ENCODE measurements around the gene SCAMP2. TPM values are rescaled to one million over a fixed set of nuclear protein-coding genes. Genes with fewer than 3 reads are reported as not detected.

The SCAMP2 gene
- total and polyA plus RNA-seq, 2 experiments from 2014 or later = 34.7 to 51.3 TPM

- TF ChIP-seq, protein P1, sequence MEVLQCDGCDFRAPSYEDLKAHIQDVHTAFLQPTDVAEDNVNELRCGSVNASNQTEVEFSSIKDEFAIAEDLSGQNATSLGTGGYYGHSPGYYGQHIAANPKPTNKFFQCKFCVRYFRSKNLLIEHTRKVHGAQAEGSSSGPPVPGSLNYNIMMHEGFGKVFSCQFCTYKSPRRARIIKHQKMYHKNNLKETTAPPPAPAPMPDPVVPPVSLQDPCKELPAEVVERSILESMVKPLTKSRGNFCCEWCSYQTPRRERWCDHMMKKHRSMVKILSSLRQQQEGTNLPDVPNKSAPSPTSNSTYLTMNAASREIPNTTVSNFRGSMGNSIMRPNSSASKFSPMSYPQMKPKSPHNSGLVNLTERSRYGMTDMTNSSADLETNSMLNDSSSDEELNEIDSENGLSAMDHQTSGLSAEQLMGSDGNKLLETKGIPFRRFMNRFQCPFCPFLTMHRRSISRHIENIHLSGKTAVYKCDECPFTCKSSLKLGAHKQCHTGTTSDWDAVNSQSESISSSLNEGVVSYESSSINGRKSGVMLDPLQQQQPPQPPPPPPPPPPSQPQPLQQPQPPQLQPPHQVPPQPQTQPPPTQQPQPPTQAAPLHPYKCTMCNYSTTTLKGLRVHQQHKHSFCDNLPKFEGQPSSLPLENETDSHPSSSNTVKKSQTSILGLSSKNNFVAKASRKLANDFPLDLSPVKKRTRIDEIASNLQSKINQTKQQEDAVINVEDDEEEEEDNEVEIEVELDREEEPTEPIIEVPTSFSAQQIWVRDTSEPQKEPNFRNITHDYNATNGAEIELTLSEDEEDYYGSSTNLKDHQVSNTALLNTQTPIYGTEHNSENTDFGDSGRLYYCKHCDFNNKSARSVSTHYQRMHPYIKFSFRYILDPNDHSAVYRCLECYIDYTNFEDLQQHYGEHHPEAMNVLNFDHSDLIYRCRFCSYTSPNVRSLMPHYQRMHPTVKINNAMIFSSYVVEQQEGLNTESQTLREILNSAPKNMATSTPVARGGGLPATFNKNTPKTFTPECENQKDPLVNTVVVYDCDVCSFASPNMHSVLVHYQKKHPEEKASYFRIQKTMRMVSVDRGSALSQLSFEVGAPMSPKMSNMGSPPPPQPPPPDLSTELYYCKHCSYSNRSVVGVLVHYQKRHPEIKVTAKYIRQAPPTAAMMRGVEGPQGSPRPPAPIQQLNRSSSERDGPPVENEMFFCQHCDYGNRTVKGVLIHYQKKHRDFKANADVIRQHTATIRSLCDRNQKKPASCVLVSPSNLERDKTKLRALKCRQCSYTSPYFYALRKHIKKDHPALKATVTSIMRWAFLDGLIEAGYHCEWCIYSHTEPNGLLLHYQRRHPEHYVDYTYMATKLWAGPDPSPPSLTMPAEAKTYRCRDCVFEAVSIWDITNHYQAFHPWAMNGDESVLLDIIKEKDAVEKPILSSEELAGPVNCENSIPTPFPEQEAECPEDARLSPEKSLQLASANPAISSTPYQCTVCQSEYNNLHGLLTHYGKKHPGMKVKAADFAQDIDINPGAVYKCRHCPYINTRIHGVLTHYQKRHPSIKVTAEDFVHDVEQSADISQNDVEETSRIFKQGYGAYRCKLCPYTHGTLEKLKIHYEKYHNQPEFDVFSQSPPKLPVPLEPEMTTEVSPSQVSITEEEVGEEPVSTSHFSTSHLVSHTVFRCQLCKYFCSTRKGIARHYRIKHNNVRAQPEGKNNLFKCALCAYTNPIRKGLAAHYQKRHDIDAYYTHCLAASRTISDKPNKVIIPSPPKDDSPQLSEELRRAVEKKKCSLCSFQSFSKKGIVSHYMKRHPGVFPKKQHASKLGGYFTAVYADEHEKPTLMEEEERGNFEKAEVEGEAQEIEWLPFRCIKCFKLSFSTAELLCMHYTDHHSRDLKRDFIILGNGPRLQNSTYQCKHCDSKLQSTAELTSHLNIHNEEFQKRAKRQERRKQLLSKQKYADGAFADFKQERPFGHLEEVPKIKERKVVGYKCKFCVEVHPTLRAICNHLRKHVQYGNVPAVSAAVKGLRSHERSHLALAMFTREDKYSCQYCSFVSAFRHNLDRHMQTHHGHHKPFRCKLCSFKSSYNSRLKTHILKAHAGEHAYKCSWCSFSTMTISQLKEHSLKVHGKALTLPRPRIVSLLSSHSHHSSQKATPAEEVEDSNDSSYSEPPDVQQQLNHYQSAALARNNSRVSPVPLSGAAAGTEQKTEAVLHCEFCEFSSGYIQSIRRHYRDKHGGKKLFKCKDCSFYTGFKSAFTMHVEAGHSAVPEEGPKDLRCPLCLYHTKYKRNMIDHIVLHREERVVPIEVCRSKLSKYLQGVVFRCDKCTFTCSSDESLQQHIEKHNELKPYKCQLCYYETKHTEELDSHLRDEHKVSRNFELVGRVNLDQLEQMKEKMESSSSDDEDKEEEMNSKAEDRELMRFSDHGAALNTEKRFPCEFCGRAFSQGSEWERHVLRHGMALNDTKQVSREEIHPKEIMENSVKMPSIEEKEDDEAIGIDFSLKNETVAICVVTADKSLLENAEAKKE (CRISPR knock-in tag; IDR thresholded peaks at IDR 0.05) = no peak
- TF ChIP-seq EZH2phosphoT487 (IDR thresholded peaks at IDR 0.05; ENCODE audit: unreplicated experiment) = no peak
- no peak for TF ChIP-seq JUNB (IDR thresholded peaks at IDR 0.05; ENCODE audit: unreplicated experiment)
- TF ChIP-seq POLR2AphosphoS5 (IDR thresholded peaks at IDR 0.05; ENCODE audit: low read depth) = no peak
- TF ChIP-seq, protein P2, sequence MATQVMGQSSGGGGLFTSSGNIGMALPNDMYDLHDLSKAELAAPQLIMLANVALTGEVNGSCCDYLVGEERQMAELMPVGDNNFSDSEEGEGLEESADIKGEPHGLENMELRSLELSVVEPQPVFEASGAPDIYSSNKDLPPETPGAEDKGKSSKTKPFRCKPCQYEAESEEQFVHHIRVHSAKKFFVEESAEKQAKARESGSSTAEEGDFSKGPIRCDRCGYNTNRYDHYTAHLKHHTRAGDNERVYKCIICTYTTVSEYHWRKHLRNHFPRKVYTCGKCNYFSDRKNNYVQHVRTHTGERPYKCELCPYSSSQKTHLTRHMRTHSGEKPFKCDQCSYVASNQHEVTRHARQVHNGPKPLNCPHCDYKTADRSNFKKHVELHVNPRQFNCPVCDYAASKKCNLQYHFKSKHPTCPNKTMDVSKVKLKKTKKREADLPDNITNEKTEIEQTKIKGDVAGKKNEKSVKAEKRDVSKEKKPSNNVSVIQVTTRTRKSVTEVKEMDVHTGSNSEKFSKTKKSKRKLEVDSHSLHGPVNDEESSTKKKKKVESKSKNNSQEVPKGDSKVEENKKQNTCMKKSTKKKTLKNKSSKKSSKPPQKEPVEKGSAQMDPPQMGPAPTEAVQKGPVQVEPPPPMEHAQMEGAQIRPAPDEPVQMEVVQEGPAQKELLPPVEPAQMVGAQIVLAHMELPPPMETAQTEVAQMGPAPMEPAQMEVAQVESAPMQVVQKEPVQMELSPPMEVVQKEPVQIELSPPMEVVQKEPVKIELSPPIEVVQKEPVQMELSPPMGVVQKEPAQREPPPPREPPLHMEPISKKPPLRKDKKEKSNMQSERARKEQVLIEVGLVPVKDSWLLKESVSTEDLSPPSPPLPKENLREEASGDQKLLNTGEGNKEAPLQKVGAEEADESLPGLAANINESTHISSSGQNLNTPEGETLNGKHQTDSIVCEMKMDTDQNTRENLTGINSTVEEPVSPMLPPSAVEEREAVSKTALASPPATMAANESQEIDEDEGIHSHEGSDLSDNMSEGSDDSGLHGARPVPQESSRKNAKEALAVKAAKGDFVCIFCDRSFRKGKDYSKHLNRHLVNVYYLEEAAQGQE (IDR thresholded peaks at IDR 0.05; ENCODE audit: unreplicated experiment) = no peak
- TF ChIP-seq ETS1 (IDR thresholded peaks at IDR 0.05) = no peak
- no peak for TF ChIP-seq EZH2 (IDR thresholded peaks at IDR 0.05; ENCODE audit: low read depth, unreplicated experiment)
- TF ChIP-seq NANOG (IDR thresholded peaks at IDR 0.05; ENCODE audit: borderline replicate concordance) = no peak
- no peak for TF ChIP-seq ZNF114 (CRISPR knock-in tag; IDR thresholded peaks at IDR 0.05)
- no peak for TF ChIP-seq STAT1 (IDR thresholded peaks at IDR 0.05; ENCODE audit: unreplicated experiment)
- TF ChIP-seq ZNF331 (CRISPR knock-in tag; IDR thresholded peaks at IDR 0.05; ENCODE audit: low read depth) = no peak
- no peak for TF ChIP-seq CTCF (conservative IDR thresholded peaks at IDR 0.05; ENCODE audit: low read depth in 2 of 2)
- no peak for TF ChIP-seq CREB1 (CRISPR knock-in tag; IDR thresholded peaks at IDR 0.05; ENCODE audit: low read depth)
- no peak overlapping the region for H2AFZ ChIP-seq
- H3K27me3 ChIP-seq (ENCODE audit: insufficient read depth) = no peaks in the 10 kb centered on the region
- H3K4me2 ChIP-seq = no peak overlapping the region
- no peak overlapping the region for H3K4me3 ChIP-seq
- H3K27ac ChIP-seq (ENCODE audit: low read depth) = no peak overlapping the region
- no peaks in the 10 kb centered on the region for H3K9me3 Mint-ChIP-seq
- no peaks in the 10 kb centered on the region for H3K9me2 ChIP-seq (ENCODE audit: insufficient read depth)
- H3K4me3 Mint-ChIP-seq = no peak overlapping the region
- no peaks in the 10 kb centered on the region for H3K4me1 ChIP-seq (ENCODE audit: insufficient read depth)
- ATAC-seq (no peak), DNase-seq (ENCODE audit: low spot score) (no peak)
- no peaks in the 10 kb centered on the region for H3K36me3 ChIP-seq (ENCODE audit: insufficient read depth)
- peaks cover 4% of the 10 kb centered on the region; the same call in 1 of the 2 replicates for H4K20me1 ChIP-seq (replicated peaks; ENCODE audit: insufficient read depth)
- peaks cover 2% of the 10 kb centered on the region for H3K27me3 Mint-ChIP-seq (ENCODE audit: insufficient read depth, low read depth, poor library complexity)
- no peak overlapping the region for H3K27ac Mint-ChIP-seq
- H3K4me1 Mint-ChIP-seq = no peaks in the 10 kb centered on the region; the same call in 2 of the 3 replicates
- H3K79me2 ChIP-seq (replicated peaks; ENCODE audit: insufficient read depth) = peaks cover 18% of the 10 kb centered on the region; the same call in 1 of the 2 replicates
- H3K36me3 Mint-ChIP-seq (ENCODE audit: low read depth) = peaks cover 7% of the 10 kb centered on the region; the same call in 2 of the 3 replicates
- H3F3A ChIP-seq (replicated peaks; ENCODE audit: low read depth) = no peaks in the 10 kb centered on the region
These were observed 16.0 kb downstream of the SCAMP2 start for GRCh38 chr15:74857082-74857655.

All from GM23338 (cell line).